ENCODE results near the gene NOXA1.
A peak's percentile ranks its signal among the peaks of the same experiment; 100 is the strongest.

The NOXA1 gene

GRCh38 chr9:137449081-137449844, 26.1 kb downstream of the NOXA1 start:
- Histone ChIP-seq H3K36me3 (ENCODE audit: control insufficient read depth in 2 of 2, insufficient read depth in 1 of 2, low read length in 2 of 2) (peaks cover 0 to 35% of the 10 kb centered on the region in 2 experiments; a peak in 2 of 3 replicates), H3K4me1 (ENCODE audit: control insufficient read depth, insufficient read depth, low read length) (no peaks in the 10 kb centered on the region), H3K9me3 (ENCODE audit: control insufficient read depth, insufficient read depth, low read depth, low read length) (no peaks in the 10 kb centered on the region), H3K27ac (ENCODE audit: extremely low read depth, low read depth, low read length) (no peak overlapping the region), H3K4me3 (ENCODE audit: low read depth, low read length) (no peak overlapping the region)
- TF ChIP-seq ZNF266 (tag by site-specific recombination; IDR thresholded peaks at IDR 0.05; ENCODE audit: low read depth) (no peak), BCL6B (tag by site-specific recombination; IDR thresholded peaks at IDR 0.05) (no peak), BCL11B (tag by site-specific recombination; IDR thresholded peaks at IDR 0.05; ENCODE audit: low read depth) (peak; percentile 30; the same call in 1 of the 2 replicates), ZNF132 (tag by site-specific recombination; IDR thresholded peaks at IDR 0.05; ENCODE audit: borderline replicate concordance) (no peak), KLF8 (tag by site-specific recombination; IDR thresholded peaks at IDR 0.05) (peak; percentile 80; the same call in 1 of the 2 replicates), SP2 (tag by site-specific recombination; IDR thresholded peaks at IDR 0.05) (peak; percentile 34; the same call in 1 of the 2 replicates), ELK4 (IDR thresholded peaks at IDR 0.05; ENCODE audit: borderline replicate concordance, low read depth, low read length) (no peak)
- TF ChIP-seq, protein P1, sequence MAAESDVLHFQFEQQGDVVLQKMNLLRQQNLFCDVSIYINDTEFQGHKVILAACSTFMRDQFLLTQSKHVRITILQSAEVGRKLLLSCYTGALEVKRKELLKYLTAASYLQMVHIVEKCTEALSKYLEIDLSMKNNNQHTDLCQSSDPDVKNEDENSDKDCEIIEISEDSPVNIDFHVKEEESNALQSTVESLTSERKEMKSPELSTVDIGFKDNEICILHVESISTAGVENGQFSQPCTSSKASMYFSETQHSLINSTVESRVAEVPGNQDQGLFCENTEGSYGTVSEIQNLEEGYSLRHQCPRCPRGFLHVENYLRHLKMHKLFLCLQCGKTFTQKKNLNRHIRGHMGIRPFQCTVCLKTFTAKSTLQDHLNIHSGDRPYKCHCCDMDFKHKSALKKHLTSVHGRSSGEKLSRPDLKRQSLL (tag by site-specific recombination; IDR thresholded peaks at IDR 0.05), result peak; percentile 91
- POLR2A ChIA-PET, result interaction anchor here (1.6 kb wide), 1 partner anchor 26 kb away, joined by 6 read pairs; the partner anchor contains the start of genes EXD3 and NOXA1
- CTCF ChIA-PET, result no interaction called here

DNA sequence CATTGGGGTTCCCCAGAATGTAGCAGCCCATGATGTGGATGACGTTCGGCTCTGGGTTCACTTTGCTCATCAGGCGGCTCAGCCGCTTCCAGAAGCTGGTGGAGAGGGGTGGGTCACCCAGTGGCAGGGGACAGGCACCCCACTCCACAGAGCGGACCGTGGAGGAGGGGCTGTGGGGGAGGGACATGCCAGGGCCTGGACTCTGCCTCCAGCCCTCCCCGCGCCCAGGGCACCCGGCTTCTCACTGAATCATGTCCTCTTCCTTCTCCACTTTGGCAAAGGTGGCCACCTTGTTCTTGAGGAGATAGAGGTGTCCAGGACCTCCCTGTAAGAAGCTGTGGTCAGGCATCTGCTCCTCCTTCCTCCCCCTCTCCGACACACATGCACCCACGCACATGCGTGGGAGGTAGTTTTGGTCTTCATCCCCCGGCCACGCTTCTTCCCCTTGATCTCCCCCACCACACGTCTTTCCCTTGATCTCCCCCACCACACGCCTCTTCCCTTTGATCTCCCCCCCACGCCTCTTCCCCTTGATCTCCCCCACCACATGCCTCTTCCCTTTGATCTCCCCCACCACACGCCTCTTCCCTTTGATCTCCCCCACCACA, 26.8 kb downstream of the NOXA1 start:
- Histone ChIP-seq H3K4me1 (ENCODE audit: control insufficient read depth, insufficient read depth, low read length) (no peaks in the 10 kb centered on the region), H3K4me3 (ENCODE audit: low read depth, low read length) (no peak overlapping the region), H3K36me3 (ENCODE audit: control insufficient read depth in 2 of 2, insufficient read depth in 1 of 2, low read length in 2 of 2) (peaks cover 0 to 42% of the 10 kb centered on the region in 2 experiments; a peak in 2 of 3 replicates), H3K9me3 (ENCODE audit: control insufficient read depth, insufficient read depth, low read depth, low read length) (no peaks in the 10 kb centered on the region), H3K27ac (ENCODE audit: extremely low read depth, low read depth, low read length) (no peak overlapping the region)
- ChIA-PET CTCF (no interaction called here), POLR2A (interaction anchor here (1.6 kb wide), 1 partner anchor 27 kb away, joined by 6 read pairs; the partner anchor contains the start of genes EXD3 and NOXA1)
- TF ChIP-seq ZNF19 (tag by site-specific recombination; IDR thresholded peaks at IDR 0.05; ENCODE audit: low read depth) (no peak), ZNF600 (tag by site-specific recombination; IDR thresholded peaks at IDR 0.05) (0 out of 2 replicates have a peak, but pooled peaks have one; percentile 17), ZNF341 (tag by site-specific recombination; IDR thresholded peaks at IDR 0.05; ENCODE audit: low read depth) (no peak), GLIS1 (tag by site-specific recombination; IDR thresholded peaks at IDR 0.05) (peak; percentile 10; the same call in 1 of the 2 replicates), KLF8 (tag by site-specific recombination; IDR thresholded peaks at IDR 0.05) (peak; percentile 71), ZNF433 (tag by site-specific recombination; IDR thresholded peaks at IDR 0.05; ENCODE audit: low read depth) (no peak), ZNF211 (tag by site-specific recombination; IDR thresholded peaks at IDR 0.05; ENCODE audit: low read depth) (no peak), ZFHX2 (tag by site-specific recombination; conservative IDR thresholded peaks at IDR 0.05) (peak; percentile 89), ZNF529 (tag by site-specific recombination; IDR thresholded peaks at IDR 0.05; ENCODE audit: insufficient replicate concordance) (no peak), EGR2 (tag by site-specific recombination; IDR thresholded peaks at IDR 0.05; ENCODE audit: low read depth) (peak; percentile 89), KLF1 (tag by site-specific recombination; IDR thresholded peaks at IDR 0.05) (no peak), GLIS2 (tag by site-specific recombination; IDR thresholded peaks at IDR 0.05) (peak; percentile 18; the same call in 1 of the 2 replicates), TCF7L2 (IDR thresholded peaks at IDR 0.05; ENCODE audit: borderline replicate concordance, low read depth, low read length) (peak; percentile 40; the same call in 1 of the 2 replicates)
- TF ChIP-seq, protein P2, sequence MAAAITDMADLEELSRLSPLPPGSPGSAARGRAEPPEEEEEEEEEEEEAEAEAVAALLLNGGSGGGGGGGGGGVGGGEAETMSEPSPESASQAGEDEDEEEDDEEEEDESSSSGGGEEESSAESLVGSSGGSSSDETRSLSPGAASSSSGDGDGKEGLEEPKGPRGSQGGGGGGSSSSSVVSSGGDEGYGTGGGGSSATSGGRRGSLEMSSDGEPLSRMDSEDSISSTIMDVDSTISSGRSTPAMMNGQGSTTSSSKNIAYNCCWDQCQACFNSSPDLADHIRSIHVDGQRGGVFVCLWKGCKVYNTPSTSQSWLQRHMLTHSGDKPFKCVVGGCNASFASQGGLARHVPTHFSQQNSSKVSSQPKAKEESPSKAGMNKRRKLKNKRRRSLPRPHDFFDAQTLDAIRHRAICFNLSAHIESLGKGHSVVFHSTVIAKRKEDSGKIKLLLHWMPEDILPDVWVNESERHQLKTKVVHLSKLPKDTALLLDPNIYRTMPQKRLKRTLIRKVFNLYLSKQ (tag by site-specific recombination; IDR thresholded peaks at IDR 0.05; ENCODE audit: borderline replicate concordance), result no peak
- TF ChIP-seq, protein P3, sequence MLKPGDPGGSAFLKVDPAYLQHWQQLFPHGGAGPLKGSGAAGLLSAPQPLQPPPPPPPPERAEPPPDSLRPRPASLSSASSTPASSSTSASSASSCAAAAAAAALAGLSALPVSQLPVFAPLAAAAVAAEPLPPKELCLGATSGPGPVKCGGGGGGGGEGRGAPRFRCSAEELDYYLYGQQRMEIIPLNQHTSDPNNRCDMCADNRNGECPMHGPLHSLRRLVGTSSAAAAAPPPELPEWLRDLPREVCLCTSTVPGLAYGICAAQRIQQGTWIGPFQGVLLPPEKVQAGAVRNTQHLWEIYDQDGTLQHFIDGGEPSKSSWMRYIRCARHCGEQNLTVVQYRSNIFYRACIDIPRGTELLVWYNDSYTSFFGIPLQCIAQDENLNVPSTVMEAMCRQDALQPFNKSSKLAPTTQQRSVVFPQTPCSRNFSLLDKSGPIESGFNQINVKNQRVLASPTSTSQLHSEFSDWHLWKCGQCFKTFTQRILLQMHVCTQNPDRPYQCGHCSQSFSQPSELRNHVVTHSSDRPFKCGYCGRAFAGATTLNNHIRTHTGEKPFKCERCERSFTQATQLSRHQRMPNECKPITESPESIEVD (tag by site-specific recombination; IDR thresholded peaks at IDR 0.05), result no peak
- TF ChIP-seq, protein P4, sequence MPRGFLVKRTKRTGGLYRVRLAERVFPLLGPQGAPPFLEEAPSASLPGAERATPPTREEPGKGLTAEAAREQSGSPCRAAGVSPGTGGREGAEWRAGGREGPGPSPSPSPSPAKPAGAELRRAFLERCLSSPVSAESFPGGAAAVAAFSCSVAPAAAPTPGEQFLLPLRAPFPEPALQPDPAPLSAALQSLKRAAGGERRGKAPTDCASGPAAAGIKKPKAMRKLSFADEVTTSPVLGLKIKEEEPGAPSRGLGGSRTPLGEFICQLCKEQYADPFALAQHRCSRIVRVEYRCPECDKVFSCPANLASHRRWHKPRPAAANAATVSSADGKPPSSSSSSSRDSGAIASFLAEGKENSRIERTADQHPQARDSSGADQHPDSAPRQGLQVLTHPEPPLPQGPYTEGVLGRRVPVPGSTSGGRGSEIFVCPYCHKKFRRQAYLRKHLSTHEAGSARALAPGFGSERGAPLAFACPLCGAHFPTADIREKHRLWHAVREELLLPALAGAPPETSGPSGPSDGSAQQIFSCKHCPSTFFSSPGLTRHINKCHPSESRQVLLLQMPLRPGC (tag by site-specific recombination; IDR thresholded peaks at IDR 0.05), result no peak

Data from HEK293 (cell line).